Activated naive CD8-positive, alpha-beta T cell (primary cell): ENCODE results near the gene ANKMY1.

Source experiments
- H3K27ac Mint-ChIP-seq: one replicate; pipeline ENCODE4 v1.8.0; 2021; ENCODE audit warnings: mixed read lengths
- H3K27me3 Mint-ChIP-seq: one replicate; pipeline ENCODE4 v1.8.0; 2021; ENCODE audit warnings: mixed read lengths
- H3K36me3 Mint-ChIP-seq: one replicate; pipeline ENCODE4 v1.8.0; 2021; ENCODE audit warnings: mixed read lengths
- H3K4me1 Mint-ChIP-seq: one replicate; pipeline ENCODE4 v1.8.0; 2021; ENCODE audit warnings: low read depth, mixed read lengths
- H3K4me3 Mint-ChIP-seq: one replicate; pipeline ENCODE4 v1.8.0; 2021; ENCODE audit warnings: mild to moderate bottlenecking, mixed read lengths
- H3K9me3 Mint-ChIP-seq: one replicate; pipeline ENCODE4 v1.8.0; 2021; ENCODE audit warnings: low read depth, mixed read lengths

The ANKMY1 gene

DNA sequence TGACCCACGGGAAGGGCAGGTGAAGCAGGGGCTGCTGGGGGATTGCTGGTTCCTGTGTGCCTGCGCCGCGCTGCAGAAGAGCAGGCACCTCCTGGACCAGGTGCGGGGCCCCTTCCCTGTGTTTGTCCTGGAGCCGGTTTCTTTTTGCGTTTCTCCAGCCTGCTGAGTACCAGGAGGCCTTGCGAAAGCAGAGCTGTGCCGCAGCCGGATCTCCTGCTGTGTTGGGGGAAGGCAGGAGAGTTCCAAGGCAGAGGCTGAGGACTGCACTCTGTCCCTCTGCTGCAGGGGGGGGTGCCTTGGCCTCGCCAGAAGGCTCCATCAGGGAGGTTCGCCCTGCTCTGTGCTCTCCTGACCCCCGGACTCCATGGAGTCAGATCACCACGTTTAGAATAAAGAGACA is 31.6 kb upstream of the ANKMY1 start:
- H3K27ac Mint-ChIP-seq = no peak overlapping the region

DNA sequence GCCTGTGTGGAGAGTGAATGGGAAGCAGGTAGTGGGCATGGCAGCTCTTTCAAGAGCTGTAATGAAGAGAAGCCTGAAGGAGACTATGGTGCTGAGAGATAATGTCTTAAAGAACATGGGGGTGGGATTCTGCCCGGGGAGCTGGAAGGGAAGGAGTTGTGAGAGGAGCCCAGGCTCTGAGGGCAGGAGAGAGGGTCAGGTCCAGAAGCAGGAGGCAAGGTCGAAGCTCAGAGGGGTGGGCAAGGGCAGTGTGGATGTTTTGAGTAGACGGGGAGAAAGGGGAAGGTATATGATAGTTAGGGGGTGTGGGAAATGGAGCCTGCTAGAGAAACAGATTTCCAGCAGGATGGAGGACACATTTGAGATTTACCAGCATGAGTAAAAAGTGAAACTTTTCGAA is 30.9 kb upstream of the ANKMY1 start:
- no peaks in the 10 kb centered on the region for H3K9me3 Mint-ChIP-seq

More for the DNA sequence above, 31.6 kb upstream of the ANKMY1 start:
- H3K4me3 Mint-ChIP-seq = no peak overlapping the region
- no peaks in the 10 kb centered on the region for H3K36me3 Mint-ChIP-seq
- H3K27me3 Mint-ChIP-seq = no peaks in the 10 kb centered on the region
- no peaks in the 10 kb centered on the region for H3K9me3 Mint-ChIP-seq
- peaks cover 37% of the 10 kb centered on the region for H3K4me1 Mint-ChIP-seq

DNA sequence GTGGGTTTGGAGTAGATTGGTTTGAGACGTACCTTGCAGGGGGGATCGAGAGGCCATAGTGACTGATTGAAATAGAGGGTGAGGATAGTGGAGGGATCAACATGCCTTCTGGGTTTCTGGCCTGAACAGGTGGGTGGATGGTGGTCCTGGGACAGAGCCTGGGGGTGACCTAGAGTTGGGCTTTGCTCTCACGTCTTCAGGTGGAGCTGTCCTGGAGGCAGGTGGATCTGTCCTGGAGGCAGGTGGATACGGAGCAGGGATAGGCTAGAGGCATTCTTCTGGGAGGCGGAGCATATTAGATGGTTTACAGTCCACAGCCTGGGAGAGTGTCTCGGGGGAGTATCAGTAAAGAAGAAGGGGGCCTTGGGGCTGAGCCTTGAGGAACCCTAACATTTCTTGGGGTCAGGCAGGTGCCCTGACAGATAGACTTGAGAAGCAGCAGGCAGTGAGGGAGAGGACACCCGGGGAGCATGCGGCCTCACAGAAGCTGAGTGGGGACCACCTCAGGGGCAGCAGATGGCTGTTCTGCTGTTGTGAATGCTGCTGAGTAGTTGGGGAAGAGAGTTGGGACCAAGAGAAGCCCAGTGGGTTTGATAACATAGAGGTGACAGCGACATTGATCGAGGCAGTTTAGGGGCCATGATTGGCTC is 30.3 kb upstream of the ANKMY1 start:
- peak overlapping the region; percentile 86 for H3K4me3 Mint-ChIP-seq
- H3K36me3 Mint-ChIP-seq = no peaks in the 10 kb centered on the region
- H3K4me1 Mint-ChIP-seq = peaks cover 42% of the 10 kb centered on the region
- H3K27me3 Mint-ChIP-seq = no peaks in the 10 kb centered on the region
- no peaks in the 10 kb centered on the region for H3K9me3 Mint-ChIP-seq
- H3K27ac Mint-ChIP-seq = peak overlapping the region; percentile 72

More for the DNA sequence above, 30.9 kb upstream of the ANKMY1 start:
- H3K36me3 Mint-ChIP-seq = no peaks in the 10 kb centered on the region
- H3K4me3 Mint-ChIP-seq = peak overlapping the region; percentile 86
- no peaks in the 10 kb centered on the region for H3K27me3 Mint-ChIP-seq
- H3K4me1 Mint-ChIP-seq = peaks cover 39% of the 10 kb centered on the region
- peak overlapping the region; percentile 7 for H3K27ac Mint-ChIP-seq

DNA sequence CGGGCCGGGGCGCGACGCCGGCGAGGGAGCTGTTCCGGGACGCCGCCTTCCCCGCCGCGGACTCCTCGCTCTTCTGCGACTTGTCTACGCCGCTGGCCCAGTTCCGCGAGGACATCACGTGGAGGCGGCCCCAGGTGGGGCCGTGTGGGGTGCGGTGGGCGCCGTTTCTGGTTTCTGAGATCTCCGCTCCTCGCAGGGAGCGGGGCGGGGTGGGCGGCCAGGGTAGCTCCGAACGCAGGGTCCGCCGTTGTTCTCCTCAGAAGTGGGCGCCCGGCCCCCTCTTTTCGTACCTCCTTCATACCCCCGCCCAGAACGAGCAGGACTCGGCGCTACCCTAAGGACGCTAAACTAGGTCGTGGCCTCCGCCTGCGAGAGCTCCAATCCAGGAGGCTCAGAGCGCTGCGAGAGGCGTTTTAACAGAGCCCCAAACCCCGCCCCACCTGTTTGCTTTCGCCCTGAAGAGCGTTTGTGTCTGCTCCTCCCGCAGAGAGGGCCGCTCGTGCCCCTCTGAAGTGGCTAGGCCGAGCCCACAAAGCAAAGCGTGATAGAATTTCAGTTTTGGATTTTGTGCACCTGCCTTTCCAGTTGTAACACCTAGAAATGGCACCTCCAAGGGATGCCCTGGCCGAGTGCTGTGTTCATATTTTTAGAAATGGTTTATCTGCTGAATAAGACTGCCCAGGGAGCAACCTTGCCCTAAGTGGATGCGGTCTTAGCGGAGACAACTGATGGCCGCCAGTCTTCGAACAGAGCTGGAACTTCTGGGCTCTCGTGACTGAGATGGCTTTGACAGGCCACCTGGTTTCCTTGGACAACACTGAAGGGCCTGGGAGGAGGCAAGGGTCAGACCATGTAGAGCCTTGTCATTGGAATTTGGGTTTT is 29.4 kb upstream of the ANKMY1 start:
- H3K27ac Mint-ChIP-seq = peak overlapping the region; percentile 72

DNA sequence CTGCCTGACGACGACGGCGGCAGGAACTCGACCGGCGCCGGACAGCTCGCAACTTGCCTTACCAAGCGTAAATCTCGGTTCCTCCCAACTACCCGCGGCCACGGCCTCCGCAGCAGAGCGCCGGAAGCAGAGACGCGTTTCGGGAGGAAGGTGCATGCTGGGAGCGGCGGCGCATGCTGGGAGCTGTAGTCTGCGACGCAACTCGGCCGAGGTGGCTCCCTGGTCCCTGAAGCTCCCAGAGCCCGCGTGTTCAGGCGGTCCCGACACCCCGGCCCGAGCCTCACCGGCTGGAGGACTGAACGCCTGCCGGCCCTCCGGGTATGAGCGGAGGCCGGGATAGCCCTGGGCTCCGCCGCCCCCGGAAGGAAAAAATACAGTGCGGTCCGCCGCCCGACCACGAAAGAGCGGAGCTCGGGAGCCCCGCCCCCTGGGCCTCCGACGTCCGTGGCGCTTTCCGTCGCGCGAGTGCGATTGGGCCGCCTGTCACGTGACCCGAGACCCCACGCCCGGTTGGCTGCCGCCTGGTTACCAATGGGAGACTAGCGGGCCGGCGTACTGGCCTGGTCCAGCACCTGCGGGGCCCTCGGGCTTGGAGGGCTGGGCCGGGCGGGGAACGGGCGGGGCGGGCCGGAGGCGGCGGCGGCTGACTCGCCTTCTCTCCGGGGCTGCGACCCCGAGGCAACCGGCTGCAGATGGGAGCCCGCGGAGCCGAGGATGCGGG is 28.6 kb upstream of the ANKMY1 start, which contains the start of gene CAPN10:
Gene CAPN10 (plus strand): TSS at position 537 of the 721 bp plus-strand sequence. CDS start 178 bp downstream, at position 715.
- H3K4me1 Mint-ChIP-seq = peaks cover 49% of the 10 kb centered on the region
- peaks cover 1% of the 10 kb centered on the region for H3K36me3 Mint-ChIP-seq
- no peaks in the 10 kb centered on the region for H3K27me3 Mint-ChIP-seq
- H3K9me3 Mint-ChIP-seq = no peaks in the 10 kb centered on the region
- H3K27ac Mint-ChIP-seq = peak within 1 kb of the TSS; percentile 85
- peak within 1 kb of the TSS; percentile 97 for H3K4me3 Mint-ChIP-seq

More for the DNA sequence above, 29.4 kb upstream of the ANKMY1 start:
- Mint-ChIP-seq H3K4me1 (peaks cover 49% of the 10 kb centered on the region), H3K27me3 (no peaks in the 10 kb centered on the region), H3K36me3 (no peaks in the 10 kb centered on the region), H3K9me3 (no peaks in the 10 kb centered on the region), H3K4me3 (peak overlapping the region; percentile 86)

DNA sequence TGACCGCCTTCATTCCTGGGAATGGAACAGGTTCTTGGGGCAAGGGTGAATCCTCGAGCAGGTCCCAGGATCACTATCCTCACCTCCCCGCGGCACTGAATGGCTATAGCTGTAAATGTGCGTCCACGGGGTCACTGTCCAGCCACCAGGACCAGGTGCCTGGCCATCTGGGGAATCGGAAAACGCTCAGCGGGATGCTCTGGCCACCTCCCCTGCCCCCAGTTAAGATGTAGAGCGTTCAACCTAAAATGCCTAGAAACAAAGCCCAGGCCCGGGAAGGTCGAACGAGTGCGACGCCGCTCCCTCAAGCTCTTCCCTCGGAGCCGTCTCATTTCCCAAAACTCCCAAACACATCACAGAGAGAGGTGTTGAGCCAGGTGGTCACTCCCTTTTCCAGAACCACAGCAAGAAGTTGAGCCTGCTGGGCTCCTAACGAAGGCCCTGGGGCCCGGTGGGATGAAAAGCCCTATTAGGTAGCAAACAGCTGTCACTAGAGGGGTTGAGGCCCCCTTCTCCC is 28.0 kb upstream of the ANKMY1 start:
- Mint-ChIP-seq H3K27me3 (no peaks in the 10 kb centered on the region), H3K4me3 (peak overlapping the region; percentile 97), H3K9me3 (no peaks in the 10 kb centered on the region), H3K36me3 (peaks cover 6% of the 10 kb centered on the region), H3K27ac (peak overlapping the region; percentile 85), H3K4me1 (peaks cover 49% of the 10 kb centered on the region)

DNA sequence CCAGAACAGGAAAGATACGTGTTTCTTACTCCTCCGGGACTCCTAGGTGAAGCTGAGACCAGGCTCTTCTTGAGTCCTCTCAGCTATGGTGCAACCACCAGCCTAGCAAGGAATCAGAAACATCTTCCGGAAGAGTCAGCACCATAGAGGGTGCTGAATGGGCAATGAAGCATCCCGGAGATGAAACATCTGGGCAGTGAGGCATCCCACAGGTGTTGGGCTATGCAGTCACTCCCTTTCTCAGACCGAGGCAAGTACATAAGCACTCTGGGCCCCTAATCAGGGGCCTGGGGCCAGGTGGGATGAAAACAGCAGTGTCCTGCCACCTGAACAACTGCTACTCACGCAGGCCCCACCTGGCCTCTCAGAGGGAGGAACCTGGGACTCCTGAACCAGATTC is 27.3 kb upstream of the ANKMY1 start:
- H3K4me1 Mint-ChIP-seq = peaks cover 54% of the 10 kb centered on the region
- peak overlapping the region; percentile 41 for H3K27ac Mint-ChIP-seq
- H3K4me3 Mint-ChIP-seq = peak overlapping the region; percentile 97
- no peaks in the 10 kb centered on the region for H3K27me3 Mint-ChIP-seq
- H3K9me3 Mint-ChIP-seq = no peaks in the 10 kb centered on the region
- peaks cover 6% of the 10 kb centered on the region for H3K36me3 Mint-ChIP-seq

DNA sequence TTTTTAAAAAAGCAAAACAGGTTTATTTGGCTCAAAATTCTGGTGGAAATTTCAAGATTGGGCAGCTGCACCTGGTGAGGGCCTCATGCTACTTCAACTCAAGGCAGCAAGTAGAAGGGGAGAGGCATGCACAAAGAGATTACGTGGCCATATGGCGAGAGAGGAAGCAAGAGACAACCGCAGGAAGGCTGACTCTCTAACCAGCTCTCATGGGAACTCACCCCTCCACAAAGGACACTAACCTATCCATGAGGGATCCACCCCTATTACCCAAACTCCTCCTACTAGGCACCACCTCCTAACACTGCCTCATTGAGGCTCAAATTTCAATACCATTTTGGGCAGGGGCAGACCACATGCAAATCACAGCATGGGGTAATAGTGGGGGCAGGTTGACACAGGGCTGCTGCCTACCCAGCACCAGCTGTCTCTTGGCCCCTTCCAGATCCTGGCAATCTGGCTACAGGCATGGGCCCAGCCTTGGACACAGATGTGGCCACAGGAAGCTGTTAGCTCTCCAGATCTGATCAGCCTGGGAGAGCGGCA is 26.8 kb upstream of the ANKMY1 start:
- H3K27me3 Mint-ChIP-seq = no peaks in the 10 kb centered on the region
- H3K36me3 Mint-ChIP-seq = peaks cover 6% of the 10 kb centered on the region
- peaks cover 58% of the 10 kb centered on the region for H3K4me1 Mint-ChIP-seq
- no peaks in the 10 kb centered on the region for H3K9me3 Mint-ChIP-seq
- H3K4me3 Mint-ChIP-seq = peak overlapping the region; percentile 97
- peak overlapping the region; percentile 22 for H3K27ac Mint-ChIP-seq

DNA sequence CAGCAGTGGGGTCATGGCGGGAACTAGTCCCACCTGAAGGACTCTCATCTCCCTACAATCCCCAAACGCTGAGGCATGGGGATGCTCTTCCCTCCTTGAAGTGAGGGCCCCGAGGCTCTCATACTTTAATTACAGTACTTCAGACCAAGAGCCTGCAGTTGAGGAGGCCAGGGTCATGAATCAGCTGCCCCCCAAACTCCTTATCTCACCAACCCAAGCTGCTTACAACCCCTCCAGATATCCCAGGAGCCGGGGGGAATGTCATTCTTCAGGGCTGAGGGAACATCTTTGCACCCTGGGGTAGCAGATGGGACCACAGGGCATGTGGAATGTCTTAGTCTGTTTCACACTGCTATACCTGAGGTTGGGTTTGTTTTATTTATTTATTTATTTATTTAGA is 26.0 kb upstream of the ANKMY1 start:
- no peaks in the 10 kb centered on the region for H3K9me3 Mint-ChIP-seq
- no peaks in the 10 kb centered on the region for H3K27me3 Mint-ChIP-seq
- peaks cover 59% of the 10 kb centered on the region for H3K4me1 Mint-ChIP-seq
- peaks cover 6% of the 10 kb centered on the region for H3K36me3 Mint-ChIP-seq
- H3K4me3 Mint-ChIP-seq = no peak overlapping the region
- no peak overlapping the region for H3K27ac Mint-ChIP-seq

DNA sequence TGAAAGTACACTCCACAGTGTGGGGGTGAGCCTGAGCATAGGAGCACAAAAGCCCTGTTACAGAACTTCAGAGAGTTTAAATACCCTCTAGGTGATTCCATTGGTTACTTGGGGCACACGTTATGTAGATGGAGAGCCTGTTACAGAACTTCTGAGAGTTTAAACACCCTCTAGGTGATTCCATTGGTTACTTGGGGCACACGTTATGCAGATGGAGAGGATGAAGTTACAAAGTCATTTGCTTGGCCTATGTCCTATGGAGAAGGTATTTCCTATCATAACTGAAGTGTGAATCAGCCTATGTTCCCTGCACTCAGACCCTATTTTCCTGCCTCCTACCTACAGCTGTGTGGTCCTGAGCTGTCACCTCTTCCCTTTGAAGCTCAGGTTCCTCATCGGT is 25.0 kb upstream of the ANKMY1 start:
- H3K27ac Mint-ChIP-seq = peak overlapping the region; percentile 67
- no peak overlapping the region for H3K4me3 Mint-ChIP-seq

DNA sequence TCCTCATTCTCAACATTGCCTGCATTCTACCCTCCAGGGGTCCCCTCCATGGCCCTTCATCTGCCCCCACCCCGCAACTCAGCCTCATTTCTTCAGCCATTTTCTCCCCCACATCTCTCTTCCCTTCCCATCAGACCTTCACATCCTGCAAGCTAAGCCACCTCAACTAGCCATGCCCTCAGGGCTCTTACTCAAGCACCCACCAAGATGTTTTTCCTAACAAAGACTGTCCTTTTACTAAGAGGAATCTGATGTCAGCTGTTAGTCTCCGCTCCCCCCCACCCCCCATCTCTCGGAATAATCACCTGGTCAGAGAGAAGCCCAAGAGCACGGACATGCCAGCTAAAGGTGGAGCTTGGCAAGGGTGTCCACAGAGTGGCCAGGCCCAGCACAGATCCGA is 24.0 kb upstream of the ANKMY1 start:
- H3K4me3 Mint-ChIP-seq = no peak overlapping the region
- H3K27me3 Mint-ChIP-seq = no peaks in the 10 kb centered on the region
- H3K36me3 Mint-ChIP-seq = peaks cover 6% of the 10 kb centered on the region
- H3K27ac Mint-ChIP-seq = no peak overlapping the region
- no peaks in the 10 kb centered on the region for H3K9me3 Mint-ChIP-seq
- H3K4me1 Mint-ChIP-seq = peaks cover 45% of the 10 kb centered on the region

More for the DNA sequence above, 25.0 kb upstream of the ANKMY1 start:
- Mint-ChIP-seq H3K27me3 (no peaks in the 10 kb centered on the region), H3K36me3 (peaks cover 6% of the 10 kb centered on the region), H3K9me3 (no peaks in the 10 kb centered on the region), H3K4me1 (peaks cover 51% of the 10 kb centered on the region)

DNA sequence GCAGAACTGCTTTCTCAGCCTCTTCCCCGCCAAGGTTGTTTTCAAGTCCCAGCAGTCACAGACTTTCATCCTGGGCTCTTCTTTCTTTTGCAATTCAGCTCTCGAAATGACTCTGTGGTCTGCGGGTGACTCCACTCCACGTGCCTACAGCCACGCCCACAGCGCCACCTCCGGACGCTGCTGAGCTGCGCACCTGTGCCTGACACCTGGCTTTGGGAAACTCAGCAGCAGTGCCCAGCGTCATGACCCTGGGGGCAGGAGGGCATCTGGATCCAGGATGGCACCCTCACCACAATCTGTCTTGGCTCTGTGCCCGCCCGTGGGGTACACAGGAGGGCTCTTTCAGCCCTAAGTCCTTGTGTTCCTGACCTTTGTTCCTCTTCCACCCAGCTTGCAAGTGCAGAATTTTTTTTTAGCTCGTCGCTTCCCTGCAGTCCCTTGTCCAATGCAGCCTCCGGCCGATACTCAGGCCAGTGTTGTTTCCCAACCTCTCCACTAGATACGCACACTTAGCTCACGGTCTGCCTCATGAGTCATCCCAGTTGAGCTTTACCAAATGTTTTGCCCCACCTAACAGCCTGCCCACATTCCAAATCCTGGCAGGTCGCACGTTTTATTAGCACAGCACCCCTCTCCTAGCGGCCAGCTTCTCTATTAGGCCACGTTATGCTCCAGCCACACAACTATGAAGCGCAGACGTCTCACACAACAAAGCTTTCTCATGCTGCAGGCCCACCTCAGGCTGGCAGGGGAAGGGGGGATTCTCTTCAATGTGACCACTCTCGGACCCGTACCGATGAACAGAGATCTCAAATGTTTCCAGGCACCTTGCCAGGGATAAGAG is 22.2 kb upstream of the ANKMY1 start:
- H3K27me3 Mint-ChIP-seq = no peaks in the 10 kb centered on the region
- H3K4me3 Mint-ChIP-seq = peak overlapping the region; percentile 48
- H3K9me3 Mint-ChIP-seq = no peaks in the 10 kb centered on the region
- peaks cover 6% of the 10 kb centered on the region for H3K36me3 Mint-ChIP-seq
- H3K4me1 Mint-ChIP-seq = peaks cover 41% of the 10 kb centered on the region
- H3K27ac Mint-ChIP-seq = peak overlapping the region; percentile 69

DNA sequence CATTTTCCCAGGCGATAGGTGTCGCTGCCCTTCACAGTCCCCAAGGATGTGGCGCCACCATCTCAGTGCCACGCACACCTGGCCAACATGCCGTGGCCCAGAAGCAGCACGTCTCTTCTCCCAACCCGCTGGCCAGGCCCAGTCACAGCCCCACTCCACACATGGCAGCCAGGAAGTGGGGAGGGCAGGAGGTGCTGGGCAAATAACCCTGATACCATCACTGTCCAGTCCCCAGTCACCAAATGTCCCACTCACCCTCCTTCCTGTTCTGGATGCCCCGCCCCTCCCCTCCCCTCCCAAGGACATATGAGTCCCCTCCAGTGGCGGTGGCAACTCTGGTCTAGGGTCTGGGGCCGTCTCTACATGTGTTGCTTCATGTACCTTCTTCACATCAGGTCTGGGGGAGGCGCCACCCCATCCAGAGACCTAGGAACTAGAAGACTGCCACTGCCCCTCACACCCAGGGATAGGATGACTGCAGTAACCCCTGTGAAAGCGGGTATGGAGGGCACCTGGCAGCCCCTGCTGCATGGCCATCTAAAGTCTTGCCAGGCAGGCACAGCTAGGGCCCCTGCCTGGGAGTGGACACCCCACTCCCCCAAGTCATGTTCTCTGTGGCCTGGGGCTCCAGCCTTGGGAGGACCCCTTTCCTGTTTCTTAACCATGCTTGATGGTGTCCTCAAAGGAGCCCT is 21.4 kb upstream of the ANKMY1 start:
- H3K36me3 Mint-ChIP-seq = peaks cover 6% of the 10 kb centered on the region
- H3K4me1 Mint-ChIP-seq = peaks cover 33% of the 10 kb centered on the region
- H3K27me3 Mint-ChIP-seq = no peaks in the 10 kb centered on the region
- H3K27ac Mint-ChIP-seq = peak overlapping the region; percentile 77
- peak overlapping the region; percentile 48 for H3K4me3 Mint-ChIP-seq
- no peaks in the 10 kb centered on the region for H3K9me3 Mint-ChIP-seq
